CD1c-positive myeloid dendritic cell (primary cell): ENCODE data around the gene PKHD1.

Experiments used
- DNase-seq: peaks from one replicate; pipeline ENCODE4 v3.0.0-alpha.2; 2016; ENCODE audit errors: extremely low spot score

PKHD1 gene

GRCh38 chr6:51704932-51705540 is 382.4 kb downstream of the PKHD1 start:
- DNase-seq = no peak

GRCh38 chr6:51702851-51703250 is 384.6 kb downstream of the PKHD1 start:
- no peak for DNase-seq

GRCh38 chr6:51684603-51685002 is 402.8 kb downstream of the PKHD1 start:
- DNase-seq = no peak

GRCh38 chr6:51684038-51684437 is 403.4 kb downstream of the PKHD1 start:
- no peak for DNase-seq

GRCh38 chr6:51678905-51679620 is 408.4 kb downstream of the PKHD1 start:
- DNase-seq = no peak

- DNase-seq = no peak
These were observed 409.1 kb downstream of the PKHD1 start for GRCh38 chr6:51678274-51678673.

GRCh38 chr6:51675922-51676275 is 411.5 kb downstream of the PKHD1 start:
- no peak for DNase-seq

- no peak for DNase-seq
These were observed 412.1 kb downstream of the PKHD1 start for GRCh38 chr6:51675020-51675921.

GRCh38 chr6:51663525-51663924 is 423.9 kb downstream of the PKHD1 start:
- DNase-seq = no peak

- no peak for DNase-seq
These were observed 426.6 kb downstream of the PKHD1 start for GRCh38 chr6:51660767-51661166.

- no peak for DNase-seq
These were observed 429.9 kb downstream of the PKHD1 start for GRCh38 chr6:51657491-51657890.

- DNase-seq = no peak
These were observed 431.9 kb downstream of the PKHD1 start for GRCh38 chr6:51655517-51655916.

GRCh38 chr6:51654647-51655046 is 432.8 kb downstream of the PKHD1 start:
- no peak for DNase-seq

- no peak for DNase-seq
These were observed 436.1 kb downstream of the PKHD1 start for GRCh38 chr6:51651132-51651817.

GRCh38 chr6:51648774-51649173 is 438.6 kb downstream of the PKHD1 start:
- DNase-seq = no peak

- DNase-seq = no peak
These were observed 439.2 kb downstream of the PKHD1 start for GRCh38 chr6:51648236-51648635.

- DNase-seq = no peak
These were observed 443.0 kb downstream of the PKHD1 start for GRCh38 chr6:51644426-51644825.

- DNase-seq = no peak
These were observed 447.4 kb downstream of the PKHD1 start for GRCh38 chr6:51640021-51640420.

- no peak for DNase-seq
These were observed 454.0 kb downstream of the PKHD1 start for GRCh38 chr6:51633424-51633823.

- DNase-seq = no peak
These were observed 457.4 kb downstream of the PKHD1 start for GRCh38 chr6:51630011-51630410.

GRCh38 chr6:51626391-51626790 is 461.0 kb downstream of the PKHD1 start:
- DNase-seq = no peak

- DNase-seq = no peak
These were observed 461.8 kb downstream of the PKHD1 start for GRCh38 chr6:51625566-51625965.
